H1 (cell line): ENCODE data around the gene NKAIN1. TPM values are rescaled to one million over a fixed set of nuclear protein-coding genes. Genes with fewer than 3 reads are reported as not detected.

Source experiments
- CTCF ChIA-PET: fragments of 300-600 bp; sonication (Branson Sonifier 250); formaldehyde crosslinking; loops from one replicate; lab custom pipeline; 2021; ENCODE audit not compliant: partially characterized antibody; lab: Charles Lee
- POLR2A ChIA-PET: fragments of 300-600 bp; sonication (Branson Sonifier 250); formaldehyde crosslinking; loops from one replicate; lab custom pipeline; 2021; ENCODE audit warnings: inconsistent platforms; ENCODE audit not compliant: partially characterized antibody; lab: Charles Lee
- DNase-seq, 2 experiments: peaks; one replicate each; pipeline versions ENCODE4 v3.0.0 to v3.0.0-alpha.2; 2010 to 2022; ENCODE audit warnings: low spot score in 2 of 2, low read depth in 1 of 2, mixed read lengths in 1 of 2
- FAIRE-seq: peaks from 2 replicates; lab custom pipeline; 2011; peaks lifted over from hg19 to GRCh38; lab: Jason Lieb, UNC
- H2AFZ ChIP-seq: 2 replicates; pipeline ENCODE4 v1.8.1; 2012; ENCODE audit warnings: low read length, inconsistent platforms
- H2AK5ac ChIP-seq: 2 replicates; pipeline ENCODE4 v1.6.1; 2013; ENCODE audit warnings: low read depth, low read length
- H2BK120ac ChIP-seq: replicated peaks from 2 replicates; pipeline ENCODE3; 2013; ENCODE audit warnings: low read depth, low read length, inconsistent platforms
- H2BK12ac ChIP-seq: 2 replicates; pipeline ENCODE4 v1.6.1; 2013; ENCODE audit warnings: low read depth, low read length
- H2BK15ac ChIP-seq: 2 replicates; pipeline ENCODE4 v1.6.1; 2013; ENCODE audit warnings: low read length
- H2BK20ac ChIP-seq: 2 replicates; pipeline ENCODE4 v1.6.1; 2013; ENCODE audit warnings: low read length
- H2BK5ac ChIP-seq: 2 replicates; pipeline ENCODE4 v1.6.1; 2013; ENCODE audit warnings: low read depth, low read length
- H3K14ac ChIP-seq: 2 replicates; pipeline ENCODE4 v1.6.1; 2013; ENCODE audit warnings: inconsistent platforms; ENCODE audit not compliant: insufficient read length
- H3K18ac ChIP-seq: 2 replicates; pipeline ENCODE4 v1.6.1; 2013; ENCODE audit warnings: low read length; ENCODE audit errors: extremely low read depth
- H3K23ac ChIP-seq: 2 replicates; pipeline ENCODE4 v1.6.1; 2013; ENCODE audit warnings: inconsistent platforms; ENCODE audit not compliant: insufficient read length
- H3K23me2 ChIP-seq: 2 replicates; pipeline ENCODE4 v1.6.1; 2013; ENCODE audit warnings: low read depth, low read length
- H3K27ac ChIP-seq: 2 replicates; pipeline ENCODE4 v1.6.1; 2011; ENCODE audit warnings: low read depth, low read length, inconsistent platforms
- H3K27me3 ChIP-seq, 4 experiments: replicated peaks in 1 of 4; 1 replicate in 1 of 4; 2 replicates in 3 of 4; pipeline versions ENCODE4 v1.6.1 to v1.8.1; 2011 to 2013; ENCODE audit warnings: low read length in 3 of 4, mild to moderate bottlenecking in 3 of 4, inconsistent platforms in 2 of 4, mixed read lengths in 2 of 4, moderate library complexity in 1 of 4; ENCODE audit not compliant: control insufficient read depth in 3 of 4, insufficient read depth in 3 of 4; ENCODE audit errors: extremely low read depth in 1 of 4
- H3K36me3 ChIP-seq, 4 experiments: 2 replicates each; pipeline versions ENCODE4 v1.6.1 to v1.8.1; 2011 to 2013; ENCODE audit warnings: mild to moderate bottlenecking in 4 of 4, low read length in 3 of 4, moderate library complexity in 2 of 4, control low read depth in 1 of 4, inconsistent platforms in 1 of 4; ENCODE audit not compliant: insufficient read depth in 4 of 4, control insufficient read depth in 2 of 4
- H3K4ac ChIP-seq: replicated peaks from 2 replicates; pipeline ENCODE3; 2013; ENCODE audit warnings: low read length, low read depth, mixed read lengths, inconsistent platforms; ENCODE audit not compliant: insufficient read length
- H3K4me1 ChIP-seq, 4 experiments: replicated peaks in 1 of 4; 1 replicate in 1 of 4; 2 replicates in 3 of 4; pipeline versions ENCODE4 v1.6.1 to v1.8.1; 2011 to 2013; ENCODE audit warnings: low read length in 3 of 4, inconsistent platforms in 2 of 4, mixed read lengths in 1 of 4; ENCODE audit not compliant: insufficient read depth in 4 of 4, control insufficient read depth in 3 of 4
- H3K4me2 ChIP-seq, 2 experiments: 2 replicates each; pipeline versions ENCODE4 v1.6.1 to v1.8.1; 2011 to 2013; ENCODE audit warnings: low read depth in 2 of 2, low read length in 2 of 2, control low read depth in 1 of 2, inconsistent platforms in 1 of 2, mild to moderate bottlenecking in 1 of 2; ENCODE audit not compliant: insufficient read depth in 1 of 2
- H3K4me3 ChIP-seq, 4 experiments: fragments of 200-600, 300-600 bp in 1 of 4; sonication (generic), shearing (Covaris generic), sonication (Bioruptor Twin) in 1 of 4; 2 replicates each; pipeline versions ENCODE4 v1.5.1 to v1.8.1; 2011 to 2016; ENCODE audit warnings: low read length in 4 of 4, low read depth in 3 of 4, control low read depth in 2 of 4, inconsistent platforms in 2 of 4, mild to moderate bottlenecking in 2 of 4, mixed read lengths in 1 of 4, moderate library complexity in 1 of 4; ENCODE audit not compliant: insufficient read depth in 2 of 4; ENCODE audit errors: extremely low read depth in 1 of 4
- H3K56ac ChIP-seq: replicated peaks from 2 replicates; pipeline ENCODE3; 2013; ENCODE audit warnings: low read depth, mild to moderate bottlenecking, mixed read lengths, low read length, inconsistent platforms; ENCODE audit not compliant: insufficient read length
- H3K79me1 ChIP-seq: 2 replicates; pipeline ENCODE4 v1.6.1; 2013; ENCODE audit warnings: low read depth, low read length, control low read depth
- H3K79me2 ChIP-seq, 2 experiments: 2 replicates each; pipeline versions ENCODE4 v1.6.1 to v1.8.1; 2012 to 2013; ENCODE audit warnings: low read length in 2 of 2, mild to moderate bottlenecking in 2 of 2, inconsistent platforms in 1 of 2; ENCODE audit not compliant: insufficient read depth in 2 of 2, control insufficient read depth in 1 of 2
- H3K9ac ChIP-seq, 4 experiments: replicated peaks in 1 of 4; 1 replicate in 1 of 4; 2 replicates in 3 of 4; pipeline versions ENCODE4 v1.6.1 to v1.8.1; 2011 to 2013; ENCODE audit warnings: low read depth in 3 of 4, low read length in 3 of 4, control low read depth in 2 of 4, mild to moderate bottlenecking in 2 of 4, moderate library complexity in 2 of 4, inconsistent platforms in 1 of 4; ENCODE audit errors: extremely low read depth in 1 of 4
- H3K9me3 ChIP-seq, 2 experiments: 2 replicates each; pipeline versions ENCODE4 v1.6.1 to v1.8.1; 2012 to 2013; ENCODE audit warnings: mild to moderate bottlenecking in 2 of 2, moderate library complexity in 2 of 2, control low read depth in 1 of 2, inconsistent platforms in 1 of 2, low read depth in 1 of 2, low read length in 1 of 2, mixed read lengths in 1 of 2; ENCODE audit not compliant: insufficient read depth in 2 of 2
- H4K20me1 ChIP-seq, 2 experiments: replicated peaks in 1 of 2; 2 replicates each; pipeline versions ENCODE3 to v1.8.1; 2011 to 2013; ENCODE audit warnings: inconsistent platforms in 2 of 2, low read length in 2 of 2, mild to moderate bottlenecking in 1 of 2; ENCODE audit not compliant: insufficient read depth in 2 of 2, control insufficient read depth in 1 of 2
- H4K5ac ChIP-seq: 2 replicates; pipeline ENCODE4 v1.6.1; 2013; ENCODE audit warnings: low read length, low read depth, mixed read lengths, inconsistent platforms; ENCODE audit not compliant: insufficient read length
- H4K8ac ChIP-seq: 2 replicates; pipeline ENCODE4 v1.8.0; 2013; ENCODE audit warnings: mild to moderate bottlenecking, moderate library complexity, low read length, inconsistent platforms; ENCODE audit not compliant: insufficient read depth; ENCODE audit errors: extremely low read depth
- H4K91ac ChIP-seq: replicated peaks from 2 replicates; pipeline ENCODE3; 2013; ENCODE audit warnings: low read length, mixed read lengths, inconsistent platforms; ENCODE audit not compliant: insufficient read length
- JUN ChIP-seq: IDR thresholded peaks from 2 replicates; pipeline ENCODE4 v1.6.1; 2011; ENCODE audit warnings: low read depth, mild to moderate bottlenecking, improper control_type of control experiment, low read length
- KDM1A ChIP-seq: fragments of 200-600, 300-600 bp; sonication (generic); IDR thresholded peaks from 2 replicates; pipeline ENCODE4 v1.7.1; 2016; ENCODE audit warnings: mild to moderate bottlenecking, low read length, borderline replicate concordance
- RAD21 ChIP-seq, 2 experiments: IDR thresholded peaks in 1 of 2; conservative IDR thresholded peaks in 1 of 2; 2 replicates each; pipeline ENCODE4 v1.6.1; 2011; ENCODE audit warnings: low read depth in 2 of 2, low read length in 2 of 2, improper control_type of control experiment in 1 of 2, inconsistent platforms in 1 of 2, mild to moderate bottlenecking in 1 of 2, moderate library complexity in 1 of 2
- SIX5 ChIP-seq: IDR thresholded peaks from 2 replicates; pipeline ENCODE4 v1.6.1; 2011; ENCODE audit warnings: mild to moderate bottlenecking, low read depth, low read length
- WGBS, 2 experiments: shearing (Covaris generic) in 1 of 2; methylation state at CpG; one replicate each; pipeline versions ENCODE4 v1.1.6 to v1.1.7; 2013 to 2015; ENCODE audit warnings: low lambda C conversion rate in 2 of 2, mixed read lengths in 2 of 2, inconsistent platforms in 1 of 2, low coverage in 1 of 2, missing lambda C conversion rate in 1 of 2; ENCODE audit not compliant: insufficient replicate concordance in 2 of 2, insufficient coverage in 1 of 2, insufficient read length in 1 of 2; ENCODE audit errors: extremely low coverage in 1 of 2, missing lambda C conversion rate in 1 of 2; 5-methylcytosine and 5-hydroxymethylcytosine counted together
- polyA plus RNA-seq, 7 experiments: library from polyadenylated mRNA; depleted of rRNA in 3 of 7; stranded (reverse) in 5 of 7; unstranded in 2 of 7; fragments of >200 nt in 5 of 7; fragments of 200-250 nt in 2 of 7; gene quantifications; 1 replicate in 5 of 7; 2 replicates in 1 of 7; 4 replicates in 1 of 7; pipeline versions ENCODE4 v1.2.1 to v1.2.3, GENCODE V29; 2011 to 2013; ENCODE audit warnings: missing spikeins in 2 of 7, mixed read lengths in 2 of 7
- total RNA-seq: library from RNA; stranded (reverse); fragmentation: NEBNext Ultra II Directional; extraction: Animal tissue kit (Norgen Biotek cat#: 25700); gene quantifications from 2 replicates; pipeline ENCODE4 v1.2.1, GENCODE V29; 2021
- TF ChIP-seq, protein P1 (sequence below), 3 experiments: IDR thresholded peaks; 1 replicate in 2 of 3; 2 replicates in 1 of 3; pipeline versions ENCODE4 v1.5.1 to v1.6.1; 2011; ENCODE audit warnings: low read length in 3 of 3, mild to moderate bottlenecking in 3 of 3, inconsistent platforms in 2 of 3, low read depth in 1 of 3, moderate library complexity in 1 of 3; ENCODE audit not compliant: insufficient read depth in 1 of 3; ENCODE audit errors: control extremely low read depth in 1 of 3

Gene NKAIN1
- total and polyA plus RNA-seq, 2 of the 8 experiments (the other 6 are each of a cell fraction or from before 2014, with no cell fraction given): 59.3 to 66.9 TPM

DNA sequence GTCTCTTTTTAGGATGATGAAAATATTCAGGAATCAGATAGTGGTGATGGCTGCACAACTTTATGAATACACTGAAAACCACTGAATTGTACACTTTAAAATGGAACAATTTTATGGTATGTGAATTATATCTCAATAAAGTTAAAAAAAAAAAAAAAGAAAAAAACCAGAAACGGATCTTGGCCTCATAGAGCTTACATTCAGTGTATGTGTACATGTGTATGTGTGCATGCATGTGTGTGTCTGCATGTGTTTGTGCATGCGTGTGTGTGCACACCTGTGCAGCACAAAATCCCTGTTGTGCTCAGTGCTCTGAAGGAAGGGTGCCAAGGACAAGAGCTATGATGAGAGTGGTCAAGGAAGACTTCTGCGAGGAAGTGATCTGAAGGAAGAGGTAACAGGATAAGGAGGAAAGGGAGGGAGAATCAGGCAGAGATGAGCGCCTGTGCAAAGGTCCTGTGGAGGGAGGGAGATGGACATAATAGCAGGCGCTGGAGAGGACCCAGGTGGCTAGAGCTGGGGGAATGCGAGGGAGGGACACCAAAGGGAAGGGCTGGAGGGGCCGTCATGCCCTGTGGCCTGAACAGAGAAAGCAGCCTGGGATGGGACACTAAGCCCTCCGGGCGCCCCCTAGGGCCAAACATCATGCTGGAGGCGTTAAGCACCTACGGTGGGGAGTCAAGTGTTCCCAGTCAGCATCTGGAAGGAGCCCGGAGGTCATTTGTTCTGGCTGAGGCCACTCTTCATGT is 25.2 kb downstream of the NKAIN1 start:
- no peak overlapping the region for H2BK5ac ChIP-seq
- CTCF ChIA-PET: interaction anchor here (0.5 to 5.9 kb wide), 13 partner anchors 8 to 180 kb away, joined by 3 to 53 read pairs (median 4); no protein-coding TSS in a partner anchor

More for the DNA sequence above, 25.2 kb downstream of the NKAIN1 start:
- Histone ChIP-seq H3K14ac (no peak overlapping the region), H4K91ac (no peak overlapping the region), H2BK120ac (peak overlapping the region; percentile 52), H2AK5ac (peak overlapping the region; percentile 94), H2BK15ac (0 out of 2 replicates have a peak overlapping the region, but pooled peaks have one; percentile 88), H3K9ac (no peak overlapping the region), H3K4me2 (no peak overlapping the region), H3K23me2 (no peaks in the 10 kb centered on the region), H4K20me1 (peaks cover 0 to 7% of the 10 kb centered on the region in 2 experiments)
- peak; percentile 29 to 79 for DNase-seq
- TF ChIP-seq SIX5 (no peak), KDM1A (peak; percentile 76; the same call in 1 of the 2 replicates), JUN (no peak), RAD21 (IDR thresholded peaks at IDR 0.05 in 1 of 2, conservative IDR thresholded peaks at IDR 0.05 in 1 of 2; ENCODE audit: low read depth in 2 of 2, low read length in 2 of 2) (peak; percentile 41 to 48)
- TF ChIP-seq, protein P1, sequence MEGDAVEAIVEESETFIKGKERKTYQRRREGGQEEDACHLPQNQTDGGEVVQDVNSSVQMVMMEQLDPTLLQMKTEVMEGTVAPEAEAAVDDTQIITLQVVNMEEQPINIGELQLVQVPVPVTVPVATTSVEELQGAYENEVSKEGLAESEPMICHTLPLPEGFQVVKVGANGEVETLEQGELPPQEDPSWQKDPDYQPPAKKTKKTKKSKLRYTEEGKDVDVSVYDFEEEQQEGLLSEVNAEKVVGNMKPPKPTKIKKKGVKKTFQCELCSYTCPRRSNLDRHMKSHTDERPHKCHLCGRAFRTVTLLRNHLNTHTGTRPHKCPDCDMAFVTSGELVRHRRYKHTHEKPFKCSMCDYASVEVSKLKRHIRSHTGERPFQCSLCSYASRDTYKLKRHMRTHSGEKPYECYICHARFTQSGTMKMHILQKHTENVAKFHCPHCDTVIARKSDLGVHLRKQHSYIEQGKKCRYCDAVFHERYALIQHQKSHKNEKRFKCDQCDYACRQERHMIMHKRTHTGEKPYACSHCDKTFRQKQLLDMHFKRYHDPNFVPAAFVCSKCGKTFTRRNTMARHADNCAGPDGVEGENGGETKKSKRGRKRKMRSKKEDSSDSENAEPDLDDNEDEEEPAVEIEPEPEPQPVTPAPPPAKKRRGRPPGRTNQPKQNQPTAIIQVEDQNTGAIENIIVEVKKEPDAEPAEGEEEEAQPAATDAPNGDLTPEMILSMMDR (IDR thresholded peaks at IDR 0.05; ENCODE audit: control extremely low read depth in 1 of 3, insufficient read depth in 1 of 3, low read depth in 1 of 3, low read length in 3 of 3): peak; percentile 59 to 62 (median 61)
- TF ChIP-seq, all 59 proteins: peak for 3
- Histone ChIP-seq H4K5ac (no peak overlapping the region), H3K27me3 (no peaks in the 10 kb centered on the region), H3K4me1 (peaks cover 0 to 9% (median 2%) of the 10 kb centered on the region in 4 experiments; a peak in 5 of 7 replicates), H2BK12ac (peak overlapping the region; percentile 81; the same call in 1 of the 2 replicates), H3K27ac (no peak overlapping the region), H3K36me3 (no peaks in the 10 kb centered on the region), H3K79me2 (no peaks in the 10 kb centered on the region; a peak in 1 of 4 replicates), H2BK20ac (no peak overlapping the region), H3K9me3 (no peaks in the 10 kb centered on the region), H3K4ac (no peak overlapping the region), H2AFZ (no peak overlapping the region), H3K23ac (no peak overlapping the region), H3K79me1 (no peaks in the 10 kb centered on the region; the same call in 1 of the 2 replicates), H3K18ac (no peak overlapping the region), H3K4me3 (no peak overlapping the region), H4K8ac (no peak overlapping the region), H3K56ac (no peak overlapping the region)
- WGBS, 2 experiments: 70% methylated on average over 11 of the region's 12 CpGs; no CpG with 5 or more reads in 1 of the 2 experiments
- FAIRE-seq: peak; percentile 48
- POLR2A ChIA-PET: interaction anchor here (0.8 to 1.2 kb wide), 3 partner anchors 13 to 149 kb away, joined by 3 to 4 read pairs (median 3); partner anchors contain the start of genes SNRNP40 and ZCCHC17
